ENCODE data around the gene ANAPC2.

The ANAPC2 gene

GRCh38 chr9:137191691-137192447, 3.5 kb upstream of the ANAPC2 start:
- DNase-seq: no peak

DNA sequence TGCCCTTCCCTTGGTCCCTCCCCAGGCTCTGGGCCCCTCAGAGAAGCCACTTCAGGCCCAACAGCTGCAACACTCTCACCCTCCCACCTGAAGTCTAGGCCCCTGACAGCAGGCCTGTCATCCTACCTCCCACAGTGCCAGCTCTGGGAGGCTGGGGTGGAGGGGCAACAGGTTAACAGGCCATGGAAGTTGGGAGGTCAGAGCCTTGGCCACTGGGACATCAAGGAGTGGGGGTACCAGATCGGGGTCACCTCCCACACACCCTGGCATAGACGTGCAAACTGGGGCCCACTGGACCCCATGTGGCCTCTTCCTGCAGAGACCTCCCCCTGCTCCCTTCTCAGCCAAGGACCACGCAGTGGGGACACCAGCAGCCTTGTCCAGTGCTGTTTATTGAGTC, 2.9 kb upstream of the ANAPC2 start:
- no peak for DNase-seq

DNA sequence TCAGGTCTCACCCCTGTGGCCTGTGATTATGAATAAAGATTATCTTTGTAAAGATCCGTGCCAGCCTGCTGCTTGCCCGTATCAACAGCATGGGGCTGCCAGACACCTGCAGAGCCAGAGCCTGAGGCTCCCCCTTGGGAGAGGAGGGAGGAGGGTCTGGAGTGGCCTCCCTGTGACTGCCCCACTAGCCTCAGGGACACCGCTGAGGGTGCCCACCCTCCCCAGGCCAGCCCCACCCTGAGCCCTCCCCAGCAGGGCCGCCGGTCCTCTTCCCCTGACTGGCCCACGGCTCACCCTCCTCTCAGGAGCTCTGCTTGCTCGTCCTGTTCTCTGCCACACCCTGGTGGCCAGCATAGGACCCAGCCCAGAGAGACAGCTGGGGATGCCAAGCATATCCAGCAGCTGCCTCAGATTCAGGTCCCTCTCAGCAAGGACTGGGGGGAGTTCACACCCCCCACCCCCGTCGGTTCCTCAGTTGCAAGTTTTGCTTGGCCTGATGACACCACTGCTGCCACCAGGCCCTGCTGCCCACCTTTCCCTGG, 2.0 kb upstream of the ANAPC2 start:
- no peak for DNase-seq

DNA sequence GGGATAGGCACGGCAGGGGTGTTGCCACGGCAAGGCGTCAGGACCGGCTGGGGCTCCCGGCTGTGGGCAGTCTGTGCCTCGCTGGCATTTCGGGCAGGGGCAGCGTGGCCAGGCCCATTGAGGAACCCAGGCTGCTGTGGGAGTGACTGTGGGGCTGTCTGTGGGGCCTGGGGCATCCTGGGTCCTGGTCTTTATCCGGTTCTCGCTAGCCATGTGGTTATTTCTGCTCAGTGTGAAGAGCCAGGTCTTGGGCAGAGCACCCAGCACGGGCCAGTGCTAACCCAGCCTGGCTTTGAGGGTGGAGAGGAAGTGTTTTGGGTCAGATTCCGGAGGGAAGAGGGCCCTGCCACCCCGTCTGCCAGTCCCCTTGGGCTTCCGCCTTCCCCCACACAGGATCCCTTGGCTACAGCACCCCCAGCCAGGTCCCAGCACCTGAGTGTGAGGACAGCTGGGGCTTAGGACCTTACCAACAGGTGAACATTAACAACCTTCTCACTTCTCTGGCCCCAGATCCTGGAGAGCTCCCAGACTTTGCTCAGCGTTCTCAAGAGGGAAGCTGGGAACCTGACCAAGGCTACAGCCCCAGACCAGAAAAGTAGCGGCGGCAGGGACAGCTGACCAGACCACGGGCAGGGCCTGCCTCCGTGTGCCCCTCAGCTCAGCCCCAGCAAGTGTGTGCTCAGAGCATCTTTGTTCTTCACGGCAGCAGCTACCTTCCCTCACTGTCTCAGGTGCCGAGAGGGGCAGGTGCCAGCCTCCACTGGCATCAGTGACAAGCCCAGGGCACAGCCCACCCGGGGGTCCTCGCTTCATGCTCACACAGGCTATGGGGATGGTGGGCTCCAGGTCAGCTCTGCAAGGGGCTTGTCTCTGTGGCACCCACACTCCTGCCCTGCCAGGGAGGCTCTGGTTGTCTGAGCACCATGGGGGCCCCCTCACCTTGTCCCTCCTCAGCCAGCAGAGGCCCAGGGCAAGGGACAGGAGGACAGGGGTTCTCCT, 1.2 kb upstream of the ANAPC2 start:
- DNase-seq: no peak

DNA sequence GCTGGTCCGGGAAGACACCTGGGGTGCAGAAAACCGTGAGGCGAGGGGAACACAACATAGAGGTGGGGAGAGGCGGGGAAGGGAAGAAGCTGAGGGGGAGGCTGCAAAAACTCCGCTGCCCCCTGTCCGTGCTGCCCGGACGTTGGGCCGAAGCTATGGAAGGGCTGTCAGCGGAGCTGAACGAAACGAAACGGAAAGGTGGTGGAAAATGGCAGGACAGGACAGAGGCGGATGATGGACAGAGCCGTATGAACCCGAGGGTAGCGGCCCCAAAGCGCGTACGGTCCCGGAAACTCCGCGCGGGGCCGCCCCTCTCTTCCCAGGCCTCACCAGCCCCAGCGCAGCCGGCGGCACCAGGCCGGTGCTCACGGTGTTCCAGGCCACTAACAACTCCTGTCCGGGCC, 272 bp downstream of the ANAPC2 start:
- DNase-seq: no peak

- DNase-seq: no peak
Observed at GRCh38 chr9:137187386-137187785, 974 bp downstream of the ANAPC2 start.

DNA sequence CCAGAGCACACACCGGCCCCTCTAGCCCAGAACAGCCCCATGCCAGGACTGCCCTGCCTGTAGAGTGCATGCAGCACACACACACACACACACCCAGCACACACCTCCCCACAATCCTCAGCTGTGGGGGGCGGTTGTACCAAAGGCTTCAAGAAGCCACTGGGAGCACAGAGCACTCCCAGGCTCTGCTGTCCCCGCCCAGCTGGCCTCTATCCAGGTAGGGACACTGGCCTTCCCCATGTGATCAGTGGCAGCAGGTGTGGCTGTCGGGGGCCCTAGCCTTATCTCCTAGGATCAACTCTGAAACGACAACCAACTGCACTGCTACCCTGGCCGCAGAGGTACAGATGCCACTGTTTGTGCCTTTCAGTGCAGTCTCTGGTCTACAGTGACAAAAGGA, 2.0 kb downstream of the ANAPC2 start:
- no peak for DNase-seq

- no peak for DNase-seq
Observed at GRCh38 chr9:137185921-137186320, 2.4 kb downstream of the ANAPC2 start.

DNA sequence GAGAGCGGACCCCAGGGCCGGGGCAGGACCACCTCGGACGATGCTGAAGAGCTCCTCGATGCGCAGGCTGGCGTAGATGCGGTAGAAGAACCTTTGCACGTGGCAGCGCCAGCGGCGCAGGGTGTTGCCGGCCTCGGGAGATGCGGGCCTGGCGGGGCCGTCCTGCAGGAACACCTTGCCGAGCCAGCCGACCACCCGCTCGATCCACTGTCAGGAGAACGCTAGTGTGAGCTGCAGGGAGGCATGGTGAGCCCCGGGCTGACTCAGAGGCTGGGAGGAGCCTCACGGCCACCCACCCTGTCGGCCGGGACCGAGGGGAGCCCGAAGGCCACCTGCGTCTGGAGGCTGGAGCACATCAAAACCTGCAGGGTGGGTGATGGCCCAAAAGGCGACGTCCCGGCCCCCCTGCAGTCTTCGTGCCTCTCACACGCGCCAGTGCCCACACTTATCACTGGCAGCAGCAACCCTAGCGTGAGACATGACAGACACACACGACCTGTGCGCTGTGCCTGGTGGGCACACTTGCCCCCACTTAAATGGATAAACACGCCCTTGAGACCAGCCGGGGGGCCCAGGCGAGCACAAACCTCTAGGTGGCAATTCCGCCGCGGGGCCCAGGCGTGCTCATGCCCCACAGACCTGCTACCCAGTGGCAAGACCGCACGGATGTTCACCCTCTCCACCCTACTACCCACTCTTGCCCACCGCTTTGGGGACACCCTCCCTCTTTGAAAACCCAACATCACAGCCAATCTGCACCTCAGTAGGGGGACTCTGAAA, 3.3 kb downstream of the ANAPC2 start:
- DNase-seq: no peak

DNA sequence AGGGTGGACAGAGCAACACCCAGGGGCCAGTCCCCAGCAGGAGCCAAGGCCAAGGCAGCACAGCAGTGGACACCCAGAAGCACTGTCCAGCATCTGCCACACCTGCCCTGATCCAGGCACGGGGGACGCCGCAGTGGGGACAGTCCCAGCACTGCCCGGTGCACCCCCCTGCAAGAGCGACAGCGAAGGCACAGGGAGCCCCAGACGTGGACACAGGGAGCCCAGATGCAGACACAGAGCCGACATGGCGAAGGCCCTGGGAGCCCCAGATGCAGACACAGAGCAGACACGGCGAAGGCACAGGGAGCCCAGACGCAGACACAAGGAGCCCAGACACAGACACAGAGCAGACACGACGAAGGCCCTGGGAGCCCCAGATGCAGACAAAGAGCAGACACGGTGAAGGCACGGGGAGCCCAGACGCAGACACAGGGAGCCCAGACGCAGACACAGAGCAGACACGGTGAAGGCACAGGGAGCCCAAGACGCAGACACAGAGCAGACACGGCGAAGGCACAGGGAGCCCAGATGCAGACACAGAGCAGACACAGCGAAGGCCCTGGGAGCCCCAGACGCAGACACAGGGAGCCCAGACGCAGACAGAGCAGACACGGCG, 4.3 kb downstream of the ANAPC2 start:
- no peak for DNase-seq

DNA sequence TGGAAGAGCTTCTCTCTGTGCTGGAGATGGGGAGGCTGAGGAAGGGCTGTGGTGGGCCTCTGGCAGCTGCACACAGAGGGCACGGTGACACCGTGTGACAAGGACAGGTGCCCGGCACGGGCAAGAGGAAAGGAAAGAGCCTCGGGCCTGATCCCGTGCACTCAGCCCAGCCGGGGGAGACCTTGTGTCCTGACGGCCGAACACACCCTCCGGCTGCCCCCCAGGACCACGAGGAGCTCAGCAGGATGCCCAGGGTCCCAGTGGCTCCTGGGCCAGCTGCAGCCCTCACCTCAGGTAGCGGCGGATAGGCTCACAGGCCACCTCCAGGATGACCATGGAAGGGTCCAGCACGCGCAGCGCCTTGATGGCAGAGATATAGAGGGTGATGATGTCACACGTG, 5.5 kb downstream of the ANAPC2 start:
- no peak for DNase-seq

- no peak for DNase-seq
Observed at GRCh38 chr9:137181680-137182079, 6.7 kb downstream of the ANAPC2 start.

GRCh38 chr9:137180491-137180890, 7.9 kb downstream of the ANAPC2 start:
- DNase-seq: no peak

DNA sequence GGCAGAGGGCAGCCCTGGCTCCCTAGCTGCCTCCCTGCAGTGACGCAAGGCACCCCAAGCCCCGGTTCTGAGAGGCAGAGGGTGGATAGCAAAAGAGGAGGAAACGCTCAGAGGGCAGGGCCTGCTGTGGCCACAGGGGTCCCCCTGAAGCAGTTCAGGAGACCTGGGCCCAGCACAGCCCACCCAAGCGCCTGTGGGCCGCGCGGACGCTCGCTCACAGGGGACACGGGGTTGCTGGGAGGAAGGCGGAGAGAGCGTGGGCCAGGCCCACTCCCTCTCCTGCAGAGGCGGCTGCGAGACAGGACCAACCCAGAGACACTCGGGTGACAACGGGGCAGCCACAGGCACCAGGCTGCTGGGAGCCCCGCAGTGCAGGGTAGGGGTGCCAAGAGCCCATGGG, 8.6 kb downstream of the ANAPC2 start:
- no peak for DNase-seq

DNA sequence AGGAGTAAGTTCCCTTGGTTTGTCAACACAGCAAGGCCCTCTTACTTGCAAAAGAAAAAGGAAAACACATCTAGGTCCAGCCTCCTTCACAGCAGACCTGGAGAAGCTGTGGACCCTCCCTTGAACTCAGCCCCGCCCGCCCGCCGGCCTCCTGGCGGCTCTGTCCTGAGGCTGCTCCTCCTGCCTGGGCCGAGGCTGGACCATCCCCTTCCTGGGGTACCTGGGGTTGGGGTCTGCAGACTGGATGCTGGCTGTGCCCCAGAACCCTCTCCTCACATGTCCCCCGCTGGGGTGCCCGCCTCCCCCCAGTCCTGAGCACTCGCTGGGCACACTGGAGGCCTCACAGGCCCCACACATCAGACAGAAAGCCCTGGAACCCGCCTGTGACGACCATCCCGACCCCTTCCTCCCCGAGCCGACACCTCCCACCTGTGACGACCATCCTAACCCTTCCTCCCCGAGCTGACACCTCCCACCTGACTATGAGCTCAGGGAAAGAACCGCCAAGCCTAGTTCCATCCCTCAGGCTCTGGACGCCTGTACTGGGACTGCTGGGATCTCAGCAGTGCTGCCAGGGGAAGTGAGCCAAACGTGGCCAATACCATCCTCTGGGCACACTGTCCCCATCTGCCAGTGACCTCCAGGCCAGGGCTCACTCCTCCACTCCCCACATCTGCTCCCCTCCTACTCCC, 9.3 kb downstream of the ANAPC2 start:
- no peak for DNase-seq

DNA sequence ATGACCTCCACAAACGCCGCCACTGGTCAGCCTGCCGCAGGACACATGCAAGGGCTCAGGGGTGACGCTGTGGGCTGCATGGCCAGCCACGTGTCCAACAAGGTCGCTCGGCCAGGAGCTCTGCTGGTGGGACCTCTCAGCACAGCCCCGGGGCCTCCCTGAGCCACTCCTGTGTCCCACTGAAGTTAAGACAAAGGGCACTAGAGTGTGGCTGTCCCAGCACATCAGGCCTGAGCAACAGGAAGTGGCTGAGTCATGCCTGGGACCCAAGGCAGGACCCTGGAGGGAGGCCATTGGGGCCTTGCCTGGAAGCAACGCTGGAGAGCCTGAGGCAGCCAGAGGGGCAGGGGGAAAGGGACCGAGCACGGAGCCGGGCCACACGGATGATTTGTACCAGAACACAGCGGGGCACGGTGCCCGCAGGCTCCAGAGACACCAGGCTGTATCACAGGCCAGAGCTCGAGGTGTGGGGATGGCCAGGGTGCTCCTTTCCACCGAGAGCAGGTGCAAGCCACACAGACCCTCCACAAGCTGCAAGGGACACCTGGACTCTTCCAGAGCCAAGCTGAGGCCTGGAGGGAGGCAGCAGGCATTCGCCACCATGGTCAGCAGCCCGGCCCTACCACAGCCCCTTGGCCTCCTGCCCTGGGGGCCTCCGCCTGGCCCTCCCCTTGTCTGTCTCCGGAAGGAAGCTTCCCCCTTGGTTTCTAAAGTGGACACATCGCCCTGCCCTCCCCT, 10.0 kb downstream of the ANAPC2 start:
- DNase-seq: no peak

- peak; percentile 46 for DNase-seq
Observed at GRCh38 chr9:137176302-137177182, 11.8 kb downstream of the ANAPC2 start.

DNA sequence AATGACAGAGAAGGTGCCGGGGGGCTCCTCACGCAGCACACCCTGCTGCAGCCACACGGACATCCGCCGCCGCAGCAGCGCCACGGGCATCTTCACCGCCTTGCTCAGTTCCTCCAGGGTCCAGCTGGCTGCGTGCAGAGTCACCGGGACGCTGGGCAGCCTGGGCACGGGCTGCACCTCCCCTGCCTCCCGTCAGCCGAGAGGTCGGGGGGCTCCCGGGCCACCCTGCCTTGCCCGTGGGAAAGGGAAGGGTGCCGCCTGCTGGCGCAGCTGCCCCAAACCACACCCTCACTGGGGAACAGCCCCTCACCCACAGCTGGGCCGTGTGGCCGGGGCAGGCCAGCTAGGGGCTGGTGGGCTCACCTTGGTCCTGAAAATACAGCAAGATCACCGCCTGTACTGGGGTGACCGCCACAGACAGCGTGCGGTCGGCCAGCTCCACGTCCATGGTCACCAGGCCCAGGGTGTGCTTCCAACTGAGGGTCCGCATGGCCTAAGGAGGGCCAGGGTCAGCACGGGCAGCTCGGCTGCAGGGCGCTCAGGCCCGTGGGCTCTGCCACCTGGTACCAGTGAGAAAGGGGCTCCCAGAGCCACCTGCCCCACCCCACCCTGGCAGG, 12.9 kb downstream of the ANAPC2 start:
- no peak for DNase-seq

DNA sequence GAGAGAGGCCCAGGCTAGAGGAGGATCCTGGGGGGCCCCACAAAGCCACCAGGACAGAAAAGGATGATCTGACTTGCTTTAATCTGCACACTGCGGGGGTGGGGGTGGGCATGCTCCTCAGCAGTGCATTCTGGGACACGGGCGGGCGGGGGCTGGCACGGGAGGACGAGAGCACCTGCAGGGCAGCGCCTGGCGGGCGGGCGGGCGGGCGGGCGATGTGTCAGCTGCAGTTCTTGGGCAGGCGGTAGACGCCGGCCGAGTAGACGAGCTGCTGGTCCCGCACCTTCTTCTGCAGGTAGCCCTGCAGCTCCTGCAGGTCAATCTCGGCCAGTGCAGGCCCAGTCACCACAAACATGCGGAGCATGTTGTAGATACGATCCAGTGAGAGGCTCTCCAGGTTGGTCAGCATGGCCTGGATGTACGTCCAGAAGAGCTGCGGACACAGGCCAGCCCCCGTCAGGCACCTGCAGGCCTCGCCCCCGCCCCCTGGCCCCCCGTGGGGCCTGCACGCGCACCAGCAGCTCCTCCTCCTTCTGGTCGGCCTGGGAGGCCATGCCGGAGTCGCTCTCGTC, 13.6 kb downstream of the ANAPC2 start:
- DNase-seq: no peak
